DND-41 (cell line): ENCODE results near the gene OLR1.

ENCODE experiments used
- CTCF ChIP-seq: IDR thresholded peaks from 2 replicates; pipeline ENCODE4 v1.5.1; 2012; ENCODE audit warnings: borderline replicate concordance, low read length, moderate library complexity, mild to moderate bottlenecking; ENCODE audit not compliant: poor library complexity, severe bottlenecking; ENCODE audit errors: extremely low read depth
- EZH2 ChIP-seq: IDR thresholded peaks from 3 replicates; pipeline ENCODE4 v1.6.1; 2012; ENCODE audit warnings: borderline replicate concordance, low read depth, mild to moderate bottlenecking, moderate library complexity, low read length, inconsistent platforms; ENCODE audit not compliant: severe bottlenecking

GRCh38 chr12:10194160-10194670 is 22.3 kb upstream of the OLR1 start:
- no peak for TF ChIP-seq CTCF
- TF ChIP-seq EZH2 = no peak
